GM18858 (cell line): ENCODE measurements around the gene ATP4A.
"Not testable (repeated sequence)": the region's sequence is repeated elsewhere in the genome, so short reads cannot be mapped to it uniquely, and the experiment has no call there.

Experiments used
- ATAC-seq: cut with Tn5 transposase; IDR thresholded peaks from one replicate; pipeline ENCODE4 v1.9.1; 2021; ENCODE audit not compliant: unreplicated experiment

ATP4A gene

DNA sequence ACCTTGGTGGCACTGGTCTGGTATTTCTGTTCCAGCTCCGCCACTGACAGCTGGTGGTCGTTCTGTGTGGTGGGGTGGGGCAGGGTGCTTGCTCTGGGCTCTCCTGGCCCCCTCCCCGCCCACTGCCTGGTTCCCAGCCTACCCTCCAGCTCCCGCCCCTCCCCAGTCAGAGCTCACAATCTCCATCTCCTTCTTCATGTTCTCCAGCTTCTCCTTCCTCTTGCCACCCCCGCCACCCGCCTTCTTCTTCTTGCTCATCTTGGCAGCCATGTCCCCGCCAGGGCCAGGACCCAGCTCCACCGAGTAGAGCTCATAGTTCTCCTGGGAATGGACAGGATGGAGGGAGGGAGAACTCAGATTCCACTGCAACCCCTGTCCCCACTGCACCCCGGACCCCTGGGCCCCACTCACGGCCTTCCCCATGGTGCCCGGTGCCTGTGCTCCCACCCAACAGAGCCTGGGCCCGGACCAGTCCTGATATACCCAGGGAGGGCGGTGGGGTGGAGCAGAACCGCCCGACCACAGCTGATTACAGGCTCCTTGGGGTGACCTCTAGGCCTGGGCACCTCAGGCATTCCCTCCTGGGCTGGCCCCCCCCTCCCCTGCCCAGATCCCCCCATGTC is at the start of gene ATP4A:
Gene ATP4A (minus strand): TSS at position 452 of the 623 bp plus-strand sequence. CDS start 29 bp downstream, at position 423.
- ATAC-seq: no peak

- ATAC-seq: peak; percentile 59
Observed at GRCh38 chr19:35612559-35613321, 49.3 kb upstream of the ATP4A start, which contains the start of gene HAUS5. Gene HAUS5, plus strand, starts transcription at chr19:35612735. Its CDS starts 60 bp downstream, at chr19:35612795.

- no peak for ATAC-seq
Observed at GRCh38 chr19:35612224-35612558, 48.7 kb upstream of the ATP4A start.

GRCh38 chr19:35609851-35610353 is 46.4 kb upstream of the ATP4A start:
- ATAC-seq: no peak

DNA sequence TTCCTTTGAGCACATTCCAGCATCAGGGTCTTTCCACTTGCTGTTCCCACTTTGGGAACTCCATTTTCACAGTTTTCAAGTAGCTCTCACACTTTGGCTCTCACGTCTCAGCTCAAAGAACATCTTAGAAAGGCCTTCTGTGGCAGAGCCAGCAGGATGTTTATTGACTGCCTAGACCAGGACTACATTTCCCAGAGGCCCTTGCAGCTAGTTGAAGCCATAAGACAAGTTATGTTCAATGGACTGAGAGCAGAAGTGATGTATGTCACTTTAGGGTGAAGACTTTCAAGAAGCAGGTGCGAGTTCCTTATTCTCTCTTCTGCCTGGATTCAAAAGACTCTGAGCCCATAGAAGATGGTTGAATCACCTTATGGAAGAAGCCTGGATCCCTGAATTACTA is 44.8 kb upstream of the ATP4A start:
- no peak for ATAC-seq

GRCh38 chr19:35607661-35608060 is 44.2 kb upstream of the ATP4A start:
- no peak for ATAC-seq

DNA sequence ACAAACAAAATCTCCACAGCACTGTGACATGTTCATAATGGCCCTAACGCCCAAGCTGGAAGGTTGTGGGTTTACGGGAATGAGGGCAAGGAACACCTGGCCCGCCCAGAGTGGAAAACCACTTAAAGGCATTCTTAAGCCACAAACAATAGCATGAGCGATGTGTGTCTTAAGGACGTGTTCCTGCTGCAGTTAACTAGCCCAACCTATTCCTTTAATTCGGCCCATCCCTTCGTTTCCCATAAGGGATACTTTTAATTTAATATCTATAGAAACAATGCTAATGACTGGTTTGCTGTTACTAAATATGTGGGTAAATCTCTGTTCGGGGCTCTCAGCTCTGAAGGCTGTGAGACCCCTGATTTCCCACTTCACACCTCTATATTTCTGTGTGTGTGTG is 43.7 kb upstream of the ATP4A start:
- ATAC-seq: not testable (repeated sequence)

DNA sequence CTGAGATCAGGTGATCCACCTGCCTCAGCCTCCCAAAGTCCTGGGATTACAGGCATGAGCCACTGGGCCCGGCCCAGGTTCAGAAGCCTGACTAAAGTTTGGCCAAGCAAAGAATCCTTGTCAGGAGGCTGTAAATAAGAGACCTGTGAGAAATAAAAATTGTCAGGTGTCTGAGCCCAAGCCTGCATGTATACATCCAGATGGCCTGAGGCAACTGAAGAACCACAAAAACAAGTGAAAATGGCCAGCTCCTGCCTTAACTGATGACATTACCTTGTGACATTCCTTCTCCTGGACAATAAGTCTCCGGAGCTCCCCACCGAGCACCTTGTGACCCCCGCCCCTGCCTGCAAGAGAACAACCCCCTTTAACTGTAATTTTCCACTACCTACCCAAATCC is 41.0 kb upstream of the ATP4A start:
- ATAC-seq: not testable (repeated sequence)

GRCh38 chr19:35601971-35602370 is 38.5 kb upstream of the ATP4A start:
- ATAC-seq: no peak

GRCh38 chr19:35596366-35596999 is 33.0 kb upstream of the ATP4A start:
- ATAC-seq: no peak

- ATAC-seq: no peak
Observed at GRCh38 chr19:35595928-35596327, 32.5 kb upstream of the ATP4A start.

GRCh38 chr19:35595026-35595425 is 31.6 kb upstream of the ATP4A start:
- not testable (repeated sequence) for ATAC-seq

DNA sequence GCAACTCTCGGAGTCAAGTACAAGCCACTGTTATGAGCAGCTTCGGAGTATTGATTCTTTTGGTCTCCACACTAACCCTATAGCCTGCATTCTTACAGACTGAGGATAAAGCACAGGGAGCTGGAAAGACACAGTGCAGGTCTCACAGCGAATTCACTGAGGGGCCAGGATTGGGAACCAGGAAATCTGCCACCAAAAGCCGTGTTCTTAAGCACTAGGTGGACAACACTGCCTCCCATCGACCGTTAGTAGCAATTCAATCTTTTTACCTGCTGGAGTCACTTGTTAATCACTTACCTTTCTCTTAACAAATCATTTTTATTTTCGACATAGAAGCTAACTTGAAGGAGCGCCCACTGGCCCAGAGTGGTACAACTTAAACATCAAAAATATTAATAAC is 28.8 kb upstream of the ATP4A start:
- ATAC-seq: no peak

GRCh38 chr19:35590875-35591274 is 27.4 kb upstream of the ATP4A start:
- ATAC-seq: no peak

DNA sequence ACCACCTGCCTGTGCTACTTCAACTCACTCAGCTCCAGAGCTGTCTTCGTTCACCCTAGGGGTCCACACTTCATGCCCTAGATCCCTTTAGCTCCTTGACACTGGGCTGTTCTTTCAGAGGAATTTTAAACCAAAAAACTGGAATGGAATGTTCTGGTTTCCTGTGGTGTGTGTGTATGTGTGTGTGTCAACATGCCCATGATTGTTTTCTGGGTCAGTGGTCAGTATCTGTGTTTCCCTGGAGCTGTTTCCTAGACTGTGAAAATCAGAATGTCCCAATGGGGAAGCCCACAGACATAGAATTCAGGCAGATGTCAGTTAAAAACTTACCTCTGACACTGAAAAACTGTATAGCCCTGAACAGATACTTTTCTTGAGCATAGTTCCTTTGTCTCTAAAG is 23.9 kb upstream of the ATP4A start:
- no peak for ATAC-seq

GRCh38 chr19:35585848-35586247 is 22.4 kb upstream of the ATP4A start, which contains the start of gene PMIS2:
Gene PMIS2, plus strand, starts transcription at chr19:35586173. Its CDS starts 87 bp downstream, at chr19:35586260.
- no peak for ATAC-seq

DNA sequence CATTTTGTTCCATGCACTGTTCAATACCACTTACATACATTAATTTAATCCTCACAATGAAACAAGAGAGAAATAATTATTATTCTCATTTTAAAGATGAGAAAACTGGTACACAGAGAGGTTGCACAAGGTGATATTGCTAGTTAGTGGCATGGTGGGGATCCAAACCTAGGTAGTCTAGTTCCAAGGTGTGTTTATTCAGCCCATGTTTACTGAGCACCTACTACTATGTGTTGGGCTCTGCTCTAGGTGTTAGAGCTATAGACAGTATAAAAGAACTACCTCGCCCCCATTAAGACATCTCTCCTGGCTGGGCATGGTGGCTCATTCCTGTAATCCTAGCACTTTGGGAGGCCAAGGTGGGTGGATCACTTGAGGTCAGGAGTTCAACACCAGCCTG is 19.3 kb upstream of the ATP4A start:
- no peak for ATAC-seq

DNA sequence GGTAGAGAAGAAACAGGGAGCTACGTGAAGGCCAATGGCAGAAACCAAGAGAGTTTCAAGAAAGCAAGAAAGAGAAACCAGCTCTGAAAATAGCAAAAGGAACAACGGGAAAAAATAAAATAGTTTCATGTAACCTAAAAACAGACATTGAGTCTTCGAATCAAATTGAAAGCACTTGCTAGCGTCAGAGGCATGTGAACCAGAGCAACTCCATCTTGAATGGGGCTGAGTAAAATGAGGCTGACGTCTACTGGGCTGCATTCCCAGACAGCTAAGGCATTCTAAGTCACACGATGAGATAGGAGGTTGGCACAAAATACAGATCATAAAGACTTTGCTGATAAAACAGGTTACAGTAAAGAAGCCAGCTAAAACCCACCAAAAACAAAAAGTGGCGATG is 15.2 kb upstream of the ATP4A start:
- no peak for ATAC-seq

- no peak for ATAC-seq
Observed at GRCh38 chr19:35577918-35578317, 14.5 kb upstream of the ATP4A start.

GRCh38 chr19:35571406-35571965 is 8.0 kb upstream of the ATP4A start:
- no peak for ATAC-seq

DNA sequence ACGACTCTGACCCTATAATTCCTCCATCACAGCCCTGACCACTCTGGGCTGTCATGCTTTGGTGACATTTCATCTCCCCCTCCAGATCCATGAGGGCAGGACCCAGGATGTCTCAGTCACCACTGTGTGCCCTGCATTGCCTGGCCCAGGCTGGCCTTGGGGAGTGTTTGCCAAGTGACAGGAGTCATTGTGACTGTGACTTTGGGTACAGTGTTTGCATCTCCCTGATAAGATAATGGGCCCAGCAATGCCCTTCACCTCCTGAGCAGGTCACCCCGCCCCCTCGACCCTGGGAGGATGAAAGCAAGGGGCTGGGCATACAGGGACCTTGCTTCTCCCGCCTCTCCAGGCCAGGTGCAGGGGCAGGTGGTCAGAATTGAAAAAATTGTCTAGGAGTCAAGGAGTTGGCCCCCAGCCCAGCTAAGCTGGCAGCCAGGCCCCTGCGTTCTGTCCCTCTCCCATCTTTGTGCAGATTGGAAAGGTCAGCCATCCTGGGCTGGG is 5.9 kb upstream of the ATP4A start:
- ATAC-seq: no peak
